Activated CD8-positive, alpha-beta memory T cell treated with anti-CD3 and anti-CD28 coated beads, Interleukin-2, amount 10 ng/mL, durations not matched to agents 7 days and 5 days (primary cell): Measurements from ENCODE around the gene ENPP7. TPM values are rescaled to one million over a fixed set of nuclear protein-coding genes. Genes with fewer than 3 reads are reported as not detected.

ENCODE experiments used
- ATAC-seq: fragments of 150-1000 bp; cut with Tn5 transposase; one replicate; pipeline ENCODE4 v1.10.0; 2021; ENCODE audit warnings: moderate library complexity
- CTCF ChIA-PET: fragments of 350-600 bp; sonication (Branson Sonifier 250); formaldehyde crosslinking; loops from one replicate; lab custom pipeline; 2021; ENCODE audit warnings: antibody characterized with exemption; lab: Charles Lee
- DNase-seq: peaks from one replicate; pipeline ENCODE4 v3.0.0-alpha.2; 2020
- H3K27ac Mint-ChIP-seq: one replicate; pipeline ENCODE4 v1.8.0; 2021; ENCODE audit warnings: mild to moderate bottlenecking, mixed read lengths
- H3K27me3 Mint-ChIP-seq: one replicate; pipeline ENCODE4 v1.8.0; 2021; ENCODE audit warnings: mixed read lengths
- H3K36me3 Mint-ChIP-seq: one replicate; pipeline ENCODE4 v1.8.0; 2021; ENCODE audit warnings: mild to moderate bottlenecking, mixed read lengths
- H3K4me1 Mint-ChIP-seq: one replicate; pipeline ENCODE4 v1.8.0; 2021; ENCODE audit warnings: mixed read lengths
- H3K4me3 Mint-ChIP-seq: one replicate; pipeline ENCODE4 v1.8.0; 2021; ENCODE audit warnings: mild to moderate bottlenecking, moderate library complexity, mixed read lengths
- H3K9me3 Mint-ChIP-seq: one replicate; pipeline ENCODE4 v1.8.0; 2022; ENCODE audit warnings: low read depth, mixed read lengths
- total RNA-seq, 2 experiments: library from RNA; stranded (reverse); gene quantifications; one replicate each; pipeline ENCODE4 v1.2.3, GENCODE V29; 2021

The ENPP7 gene
- total RNA-seq, 2 experiments from 2014 or later, result 0.23 TPM

DNA sequence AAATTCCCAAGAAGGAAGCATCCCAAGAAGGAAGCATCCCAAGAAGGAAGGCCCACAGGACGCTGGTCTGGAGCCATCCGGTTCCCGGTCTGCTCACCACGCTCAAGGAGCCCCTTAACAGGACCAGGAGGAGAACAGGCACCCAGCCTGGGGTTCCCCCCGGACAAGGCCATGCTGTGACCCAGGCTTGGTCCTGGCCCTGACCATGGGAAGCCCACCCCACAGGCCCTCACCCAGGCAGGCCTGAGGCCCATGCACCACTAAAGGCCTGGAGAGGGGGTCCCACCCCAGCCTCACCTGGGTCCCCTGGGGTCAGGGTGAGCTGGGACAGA is 340 bp upstream of the ENPP7 start:
- Mint-ChIP-seq H3K27ac (no peak overlapping the region), H3K9me3 (no peaks in the 10 kb centered on the region), H3K27me3 (no peaks in the 10 kb centered on the region), H3K4me3 (no peak overlapping the region), H3K4me1 (peaks cover 21% of the 10 kb centered on the region), H3K36me3 (no peaks in the 10 kb centered on the region)
- ATAC-seq, result no peak
- no peak for DNase-seq
- CTCF ChIA-PET, result interaction anchor here (1.2 kb wide), 1 partner anchor 11 kb away, joined by 4 read pairs; no protein-coding TSS in a partner anchor

DNA sequence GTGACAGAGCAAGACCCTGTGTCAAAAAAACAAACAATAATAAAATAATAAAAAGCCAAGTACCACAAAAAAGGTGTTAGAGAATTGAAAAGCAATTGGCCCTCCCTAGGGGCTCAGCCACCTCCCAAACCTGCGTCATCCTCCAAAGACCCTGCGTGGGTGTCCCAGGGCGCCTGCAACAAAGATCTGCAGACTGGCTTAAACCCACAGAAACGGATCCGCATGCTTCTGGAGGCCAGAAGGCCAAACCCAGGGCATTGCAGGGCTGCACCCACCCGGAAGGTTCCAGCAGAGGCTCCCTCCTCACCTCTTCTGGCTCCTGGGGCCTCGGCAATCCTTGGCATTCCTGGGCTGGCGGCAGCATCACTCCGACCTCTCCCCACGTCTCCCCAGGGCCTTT is 1.5 kb downstream of the ENPP7 start:
- Mint-ChIP-seq H3K27me3 (no peaks in the 10 kb centered on the region), H3K9me3 (no peaks in the 10 kb centered on the region), H3K4me1 (peaks cover 21% of the 10 kb centered on the region), H3K36me3 (no peaks in the 10 kb centered on the region), H3K27ac (no peak overlapping the region), H3K4me3 (peak overlapping the region; percentile 70)
- DNase-seq, result no peak
- no peak for ATAC-seq
- CTCF ChIA-PET, result interaction anchor here (0.7 to 2.8 kb wide), 4 partner anchors 9 to 273 kb away, joined by 3 to 18 read pairs (median 6); no protein-coding TSS in a partner anchor

DNA sequence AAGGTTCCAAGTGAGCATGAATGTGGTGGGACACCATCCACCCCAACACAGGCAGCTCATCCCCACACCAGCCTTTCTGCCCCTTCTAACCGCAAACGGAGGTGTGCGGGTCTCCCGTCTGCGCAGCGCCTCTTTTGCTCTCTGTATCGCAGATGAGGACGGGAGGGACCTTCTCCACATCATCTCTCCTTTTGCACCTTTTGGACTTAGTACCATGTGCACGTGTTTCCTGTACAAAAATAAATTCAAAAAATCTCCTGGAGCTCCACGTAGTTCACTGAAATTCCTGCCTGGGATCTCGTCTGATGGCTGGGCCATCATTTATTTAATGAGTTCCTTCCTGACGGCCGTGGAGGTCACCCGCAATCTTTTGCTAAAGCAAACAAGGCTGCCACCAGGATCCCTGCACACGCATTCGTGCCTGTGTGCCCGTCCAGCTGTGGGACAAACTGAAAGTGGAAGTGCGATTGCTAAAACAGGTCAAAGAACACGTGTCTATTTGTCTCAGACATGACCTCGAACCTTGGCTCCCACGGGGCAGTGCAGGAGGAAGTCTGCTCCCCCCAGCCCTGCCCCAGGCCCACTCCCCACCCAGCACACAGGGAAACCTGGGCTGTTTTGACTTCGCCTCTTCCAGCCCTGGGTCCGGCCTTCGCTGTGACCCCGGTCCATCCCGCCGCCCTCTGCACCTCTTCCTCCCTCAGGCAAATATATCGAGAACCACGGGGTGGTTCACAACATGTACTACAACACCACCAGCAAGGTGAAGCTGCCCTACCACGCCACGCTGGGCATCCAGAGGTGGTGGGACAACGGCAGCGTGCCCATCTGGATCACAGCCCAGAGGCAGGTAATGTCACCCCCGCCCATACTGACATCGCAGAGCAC is 2.3 kb downstream of the ENPP7 start:
- DNase-seq, result peak; percentile 57
- peak overlapping the region; percentile 70 for H3K4me3 Mint-ChIP-seq
- H3K27me3 Mint-ChIP-seq, result no peaks in the 10 kb centered on the region
- H3K27ac Mint-ChIP-seq, result peak overlapping the region; percentile 75
- H3K9me3 Mint-ChIP-seq, result no peaks in the 10 kb centered on the region
- peaks cover 18% of the 10 kb centered on the region for H3K4me1 Mint-ChIP-seq
- CTCF ChIA-PET, result interaction anchor here (0.7 to 2.8 kb wide), 5 partner anchors 8 to 272 kb away, joined by 3 to 18 read pairs (median 4); no protein-coding TSS in a partner anchor
- H3K36me3 Mint-ChIP-seq, result no peaks in the 10 kb centered on the region
- ATAC-seq, result peak; percentile 41

DNA sequence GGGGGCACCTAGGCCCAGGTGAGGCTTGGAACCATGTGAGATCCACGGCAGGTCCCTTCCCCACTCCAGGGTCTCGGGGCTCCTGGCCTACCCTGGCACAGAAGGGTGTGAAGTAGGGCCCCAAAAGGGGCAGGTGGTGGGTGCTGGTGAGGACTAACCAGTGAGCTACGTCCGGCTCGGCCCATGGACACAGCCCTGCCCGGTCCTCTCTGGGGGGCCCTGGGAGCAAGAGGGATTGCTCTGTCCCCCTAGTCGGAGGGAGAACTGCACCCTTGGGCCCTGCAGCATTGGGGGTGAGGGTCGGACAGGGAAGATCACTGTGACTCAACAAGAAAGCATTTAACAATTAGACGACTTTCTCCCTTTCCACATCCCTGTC is 2.9 kb downstream of the ENPP7 start:
- Mint-ChIP-seq H3K36me3 (no peaks in the 10 kb centered on the region), H3K27ac (no peak overlapping the region), H3K4me3 (no peak overlapping the region), H3K27me3 (peaks cover 1% of the 10 kb centered on the region), H3K9me3 (no peaks in the 10 kb centered on the region), H3K4me1 (peaks cover 14% of the 10 kb centered on the region)
- CTCF ChIA-PET, result interaction anchor here (2.3 to 2.8 kb wide), 2 partner anchors 8 to 13 kb away, joined by 9 to 18 read pairs; no protein-coding TSS in a partner anchor
- DNase-seq (no peak), ATAC-seq (no peak)

DNA sequence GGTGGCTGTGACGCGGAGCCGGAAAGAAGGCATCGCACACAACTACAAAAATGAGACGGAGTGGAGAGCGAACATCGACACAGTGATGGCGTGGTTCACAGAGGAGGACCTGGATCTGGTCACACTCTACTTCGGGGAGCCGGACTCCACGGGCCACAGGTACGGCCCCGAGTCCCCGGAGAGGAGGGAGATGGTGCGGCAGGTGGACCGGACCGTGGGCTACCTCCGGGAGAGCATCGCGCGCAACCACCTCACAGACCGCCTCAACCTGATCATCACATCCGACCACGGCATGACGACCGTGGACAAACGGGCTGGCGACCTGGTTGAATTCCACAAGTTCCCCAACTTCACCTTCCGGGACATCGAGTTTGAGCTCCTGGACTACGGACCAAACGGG is 4.4 kb downstream of the ENPP7 start:
- no peak overlapping the region for H3K4me3 Mint-ChIP-seq
- H3K27me3 Mint-ChIP-seq, result peaks cover 14% of the 10 kb centered on the region
- H3K36me3 Mint-ChIP-seq, result no peaks in the 10 kb centered on the region
- no peaks in the 10 kb centered on the region for H3K9me3 Mint-ChIP-seq
- CTCF ChIA-PET, result interaction anchor here (1.1 kb wide), 1 partner anchor 11 kb away, joined by 3 read pairs; no protein-coding TSS in a partner anchor
- H3K4me1 Mint-ChIP-seq, result peaks cover 17% of the 10 kb centered on the region
- no peak overlapping the region for H3K27ac Mint-ChIP-seq
- DNase-seq, result no peak
- no peak for ATAC-seq

DNA sequence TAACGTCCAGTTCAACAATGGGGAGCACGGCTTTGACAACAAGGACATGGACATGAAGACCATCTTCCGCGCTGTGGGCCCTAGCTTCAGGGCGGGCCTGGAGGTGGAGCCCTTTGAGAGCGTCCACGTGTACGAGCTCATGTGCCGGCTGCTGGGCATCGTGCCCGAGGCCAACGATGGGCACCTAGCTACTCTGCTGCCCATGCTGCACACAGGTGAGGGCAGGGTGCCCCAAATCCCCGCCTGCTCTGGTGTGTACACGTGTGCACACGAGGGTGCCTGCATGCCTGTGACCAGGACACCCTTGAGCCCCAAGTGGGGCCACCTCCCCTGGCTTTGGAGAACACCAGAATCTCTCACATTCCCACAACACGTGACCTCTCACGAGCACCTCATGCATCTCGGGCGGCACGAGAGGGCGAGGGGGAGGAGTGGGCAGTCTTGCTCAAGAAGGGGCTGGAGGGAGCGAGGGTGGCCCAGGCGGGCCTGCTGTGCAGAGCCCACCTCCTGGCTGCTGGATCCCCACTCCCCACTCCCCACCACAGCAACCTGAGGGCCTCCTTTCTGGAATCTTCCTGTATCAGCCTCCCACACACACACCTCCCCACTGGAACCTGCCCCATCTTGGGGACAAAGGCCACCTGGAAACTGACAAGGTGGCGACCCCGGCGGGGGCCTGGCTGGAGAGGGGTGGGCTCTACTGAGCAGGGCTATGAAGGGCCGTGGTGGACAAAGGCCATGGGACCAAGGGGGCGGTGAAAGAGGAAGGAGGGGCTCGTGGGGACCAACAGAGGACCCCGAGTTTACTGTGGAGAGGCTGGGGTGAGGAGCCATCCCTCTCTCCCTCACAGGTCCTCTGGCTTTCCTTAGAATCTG is 6.5 kb downstream of the ENPP7 start:
- CTCF ChIA-PET, result no interaction called here
- no peaks in the 10 kb centered on the region for H3K36me3 Mint-ChIP-seq
- H3K4me1 Mint-ChIP-seq, result peaks cover 17% of the 10 kb centered on the region
- no peak for DNase-seq
- no peaks in the 10 kb centered on the region for H3K9me3 Mint-ChIP-seq
- no peak for ATAC-seq
- H3K27me3 Mint-ChIP-seq, result peaks cover 26% of the 10 kb centered on the region
- no peak overlapping the region for H3K27ac Mint-ChIP-seq
- H3K4me3 Mint-ChIP-seq, result no peak overlapping the region

DNA sequence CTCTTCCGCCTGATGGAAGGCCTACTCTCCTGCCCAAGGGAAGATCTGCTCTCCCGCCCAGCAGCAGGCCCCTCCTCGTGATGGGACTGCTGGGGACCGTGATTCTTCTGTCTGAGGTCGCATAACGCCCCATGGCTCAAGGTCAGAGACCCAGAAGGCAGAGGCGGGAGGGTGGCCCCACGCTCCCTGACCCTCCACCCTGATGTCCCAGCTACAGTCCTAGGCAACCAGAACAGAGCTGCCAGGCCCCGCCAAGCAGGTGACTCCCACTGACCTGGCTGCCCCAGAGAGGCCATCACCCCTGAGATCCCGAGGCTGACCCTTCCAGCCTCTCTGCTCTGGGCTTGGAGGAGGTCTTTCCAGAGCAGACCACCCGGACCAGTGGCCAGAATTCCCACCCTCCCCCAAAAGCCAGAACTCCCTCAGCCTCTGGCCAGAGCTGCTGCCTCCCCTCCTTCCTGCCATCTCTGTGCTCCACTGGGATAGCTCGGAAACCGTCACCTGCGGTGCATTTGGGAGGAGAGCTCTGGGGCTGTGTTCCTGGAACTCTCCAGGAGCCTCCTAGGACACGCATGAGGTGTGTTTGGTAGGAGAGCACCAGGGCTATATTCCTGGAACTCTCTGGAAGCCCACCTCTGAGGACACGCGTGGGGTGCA is 7.3 kb downstream of the ENPP7 start:
- Mint-ChIP-seq H3K4me3 (no peak overlapping the region), H3K9me3 (no peaks in the 10 kb centered on the region), H3K27me3 (peaks cover 26% of the 10 kb centered on the region), H3K4me1 (peaks cover 10% of the 10 kb centered on the region), H3K36me3 (no peaks in the 10 kb centered on the region), H3K27ac (no peak overlapping the region)
- DNase-seq, result no peak
- CTCF ChIA-PET, result no interaction called here
- ATAC-seq, result no peak

DNA sequence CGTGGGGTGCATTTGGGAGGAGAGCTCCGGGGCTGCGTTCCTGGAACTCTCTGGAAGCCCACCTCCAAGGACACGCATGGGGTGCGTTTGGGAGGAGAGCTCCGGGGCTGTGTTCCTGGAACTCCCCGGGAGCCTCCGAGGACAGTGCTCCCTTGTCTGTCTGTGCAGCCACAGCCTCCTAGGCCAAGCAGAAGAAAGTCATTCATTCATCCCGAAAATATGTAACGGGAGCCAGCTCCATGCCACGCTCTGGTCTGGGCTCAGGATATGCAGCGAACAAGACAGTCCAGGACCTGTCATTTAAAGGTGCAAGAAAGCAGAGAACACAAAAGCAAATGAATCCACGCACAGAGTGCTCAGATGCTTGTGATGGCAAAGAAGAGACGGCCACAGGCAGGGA is 7.9 kb downstream of the ENPP7 start:
- Mint-ChIP-seq H3K9me3 (no peaks in the 10 kb centered on the region), H3K27ac (no peak overlapping the region), H3K36me3 (no peaks in the 10 kb centered on the region), H3K27me3 (peaks cover 28% of the 10 kb centered on the region), H3K4me3 (no peak overlapping the region), H3K4me1 (peaks cover 5% of the 10 kb centered on the region)
- DNase-seq (no peak), ATAC-seq (no peak)
- CTCF ChIA-PET, result no interaction called here

DNA sequence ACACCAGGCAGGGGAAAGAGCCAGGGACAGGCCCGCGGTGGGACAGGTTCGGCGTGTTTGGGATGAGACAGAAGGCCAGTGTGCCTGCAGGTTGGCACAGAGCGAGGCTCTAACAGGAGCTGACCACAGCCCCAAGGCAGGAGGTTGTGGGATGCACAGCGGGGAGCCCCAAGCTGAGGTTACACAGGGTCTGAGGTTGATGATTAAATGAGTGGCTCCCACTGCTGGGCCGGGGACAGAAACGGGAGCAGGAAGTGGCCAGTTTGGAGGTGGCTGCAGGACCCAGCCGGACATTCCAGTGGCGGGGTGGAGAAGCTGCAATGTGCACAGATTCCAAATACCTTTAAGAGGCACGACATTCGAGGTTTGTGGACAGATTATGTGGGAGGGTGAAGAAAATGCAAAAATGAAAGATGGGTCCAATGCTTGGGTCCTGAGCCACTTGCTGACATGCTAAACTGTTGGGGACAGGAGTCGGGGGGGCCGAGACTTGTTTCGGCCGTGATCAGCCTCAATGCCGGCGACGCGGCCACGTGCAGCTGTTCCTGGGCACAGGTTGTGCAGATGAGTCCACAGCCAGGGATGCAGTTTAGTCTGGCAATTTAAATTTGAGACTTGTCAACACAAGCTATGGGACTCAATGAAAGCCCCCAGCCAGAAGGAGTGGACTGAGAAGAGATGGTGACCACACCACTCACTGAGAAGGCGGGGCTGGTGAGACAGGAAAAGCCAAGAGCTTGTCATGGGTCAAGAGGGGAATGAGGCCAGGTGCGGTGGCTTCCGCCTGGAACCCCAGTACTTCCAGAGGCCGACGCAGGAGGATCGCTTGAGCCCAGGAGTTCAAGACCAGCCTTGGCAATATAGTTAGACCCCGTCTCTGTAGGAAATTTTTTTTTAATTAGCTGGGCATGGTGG is 8.7 kb downstream of the ENPP7 start:
- no peak for DNase-seq
- Mint-ChIP-seq H3K36me3 (no peaks in the 10 kb centered on the region), H3K4me1 (peaks cover 5% of the 10 kb centered on the region), H3K27ac (no peak overlapping the region), H3K4me3 (no peak overlapping the region), H3K27me3 (peaks cover 28% of the 10 kb centered on the region), H3K9me3 (no peaks in the 10 kb centered on the region)
- CTCF ChIA-PET, result interaction anchor here (2.9 kb wide), 1 partner anchor 255 kb away, joined by 10 read pairs; no protein-coding TSS in a partner anchor
- no peak for ATAC-seq

DNA sequence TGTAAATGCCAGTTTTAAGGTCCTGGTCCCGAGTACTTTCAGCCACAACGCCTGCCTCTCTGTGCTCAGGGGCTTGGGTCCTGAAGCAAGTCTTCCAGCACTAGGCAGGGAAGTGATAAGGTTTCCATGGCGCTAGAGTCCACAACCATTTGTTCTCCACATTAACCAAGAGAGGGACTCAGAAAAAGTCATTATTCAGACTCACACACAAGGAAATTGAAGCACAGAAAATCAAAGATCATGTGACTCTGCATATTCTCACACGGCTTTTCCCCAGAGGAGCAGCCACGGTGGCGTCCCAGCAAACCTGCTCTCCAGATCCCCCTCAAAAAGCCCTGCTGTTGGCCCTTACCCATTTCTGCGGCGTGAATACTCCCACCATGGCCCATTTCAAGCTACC is 9.7 kb downstream of the ENPP7 start:
- Mint-ChIP-seq H3K27me3 (peaks cover 33% of the 10 kb centered on the region), H3K9me3 (no peaks in the 10 kb centered on the region), H3K4me1 (peaks cover 7% of the 10 kb centered on the region), H3K27ac (no peak overlapping the region), H3K36me3 (no peaks in the 10 kb centered on the region), H3K4me3 (no peak overlapping the region)
- DNase-seq (no peak), ATAC-seq (no peak)
- CTCF ChIA-PET, result interaction anchor here (1.0 to 2.9 kb wide), 7 partner anchors 11 to 268 kb away, joined by 3 to 10 read pairs (median 4); no protein-coding TSS in a partner anchor

DNA sequence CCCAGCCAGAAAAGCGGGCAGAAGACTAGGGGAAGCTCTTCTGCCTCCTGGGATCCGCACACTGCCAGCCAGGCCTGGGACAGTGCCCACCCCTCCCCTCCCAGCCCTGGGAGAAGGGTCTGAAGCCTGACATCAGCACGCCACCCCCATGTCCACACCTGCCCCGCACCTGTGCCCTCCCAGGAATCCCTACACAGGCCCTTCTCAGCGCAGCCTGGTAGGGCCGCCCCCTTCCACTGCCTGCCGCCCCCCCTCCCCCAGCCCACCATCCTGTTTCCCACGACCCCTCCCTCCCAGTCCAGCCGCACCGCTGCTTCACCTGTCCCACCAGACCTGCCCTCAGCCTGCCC is 10.6 kb downstream of the ENPP7 start:
- CTCF ChIA-PET, result interaction anchor here (0.6 to 2.9 kb wide), 24 partner anchors 9 to 267 kb away, joined by 3 to 18 read pairs (median 4); partner anchors contain the start of genes CBX4 and CBX8
- Mint-ChIP-seq H3K36me3 (no peaks in the 10 kb centered on the region), H3K4me1 (peaks cover 10% of the 10 kb centered on the region), H3K27me3 (peaks cover 37% of the 10 kb centered on the region), H3K9me3 (no peaks in the 10 kb centered on the region), H3K4me3 (no peak overlapping the region), H3K27ac (no peak overlapping the region)
- DNase-seq (no peak), ATAC-seq (no peak)
